ENCODE data around the gene C10orf120. TPM values are rescaled to one million over a fixed set of nuclear protein-coding genes. Genes with fewer than 3 reads are reported as not detected.

The C10orf120 gene
- total and polyA plus RNA-seq, 10 of the 15 experiments (the other 5 are each of a cell fraction or from before 2014, with no cell fraction given), result not detected

GRCh38 chr10:122675278-122675677 is 24.4 kb downstream of the C10orf120 start:
- DNase-seq (ENCODE audit: low read depth, low spot score), result no peak
- H3K4me2 ChIP-seq (ENCODE audit: control insufficient read depth, insufficient read depth), result no peak overlapping the region
- H3K79me2 ChIP-seq (ENCODE audit: control insufficient read depth, insufficient read depth, low read length), result no peaks in the 10 kb centered on the region
- in situ Hi-C loops (cut with MboI) (no loop called here), intact Hi-C loops (cut with micrococcal nuclease; ENCODE audit: unreplicated experiment) (no loop called here)
- ChIA-PET POLR2A (no interaction called here), SMC1A (ENCODE audit: uncharacterized antibody, unreplicated experiment) (interaction anchor here (0.6 to 0.7 kb wide), 2 partner anchors 26 to 351 kb away, joined by 3 read pairs; no protein-coding TSS in a partner anchor), CTCF (interaction anchor here (1.2 kb wide), 1 partner anchor 27 kb away, joined by 6 read pairs; no protein-coding TSS in a partner anchor), RAD21 (ENCODE audit: unreplicated experiment) (no interaction called here)
- no peaks in the 10 kb centered on the region for H3K9me3 ChIP-seq (replicated peaks; ENCODE audit: control insufficient read depth, insufficient read depth, low read length)
- no peaks in the 10 kb centered on the region for H3K36me3 ChIP-seq (ENCODE audit: control insufficient read depth in 2 of 2, insufficient read depth in 2 of 2, low read length in 1 of 2)
- WGBS (ENCODE audit: insufficient coverage, insufficient replicate concordance, low lambda C conversion rate, missing lambda C conversion rate), result 4% methylated on average over 2 of the region's 2 CpGs
- H3K4me1 ChIP-seq (ENCODE audit: control insufficient read depth, insufficient read depth, low read length), result no peaks in the 10 kb centered on the region
- H4K20me1 ChIP-seq (ENCODE audit: control insufficient read depth, insufficient read depth), result no peaks in the 10 kb centered on the region
- no peak overlapping the region for H3K4me3 ChIP-seq
- TF ChIP-seq POU2F2 (IDR thresholded peaks at IDR 0.05; ENCODE audit: borderline replicate concordance, low read depth, low read length) (no peak), CHD4 (IDR thresholded peaks at IDR 0.05) (no peak), CHD1 (IDR thresholded peaks at IDR 0.05; ENCODE audit: low read depth, low read length) (no peak)
- no peak overlapping the region for H2AFZ ChIP-seq (ENCODE audit: control insufficient read depth, low read depth, low read length)
- peaks cover 0 to 2% of the 10 kb centered on the region in 2 experiments; a peak in 1 of 4 replicates for H3K27me3 ChIP-seq (replicated peaks in 1 of 2; ENCODE audit: control insufficient read depth in 2 of 2, insufficient read depth in 2 of 2, low read length in 1 of 2)
- BruUV-seq (replicated peaks), result no TSS peak
- ATAC-seq, result no peak
- no peak for FAIRE-seq
- no peak overlapping the region for H3K9ac ChIP-seq (ENCODE audit: control insufficient read depth, insufficient read depth, low read length)
- no peak overlapping the region for H3K27ac ChIP-seq (ENCODE audit: control insufficient read depth, insufficient read depth)

- ChIA-PET RAD21 (ENCODE audit: unreplicated experiment) (no interaction called here), CTCF (interaction anchor here (1.2 kb wide), 1 partner anchor 26 kb away, joined by 6 read pairs; no protein-coding TSS in a partner anchor), POLR2A (no interaction called here), SMC1A (ENCODE audit: uncharacterized antibody, unreplicated experiment) (interaction anchor here (0.6 to 0.7 kb wide), 2 partner anchors 26 to 352 kb away, joined by 3 read pairs; no protein-coding TSS in a partner anchor)
- H3K9me3 ChIP-seq (replicated peaks; ENCODE audit: control insufficient read depth, insufficient read depth, low read length), result no peaks in the 10 kb centered on the region
- intact Hi-C loops (cut with micrococcal nuclease; ENCODE audit: unreplicated experiment), result no loop called here
- DNase-seq (ENCODE audit: low read depth, low spot score) (no peak), ATAC-seq (no peak), FAIRE-seq (no peak)
- no peaks in the 10 kb centered on the region for H3K36me3 ChIP-seq (ENCODE audit: control insufficient read depth in 2 of 2, insufficient read depth in 2 of 2, low read length in 1 of 2)
- H4K20me1 ChIP-seq (ENCODE audit: control insufficient read depth, insufficient read depth), result no peaks in the 10 kb centered on the region
- H3K27me3 ChIP-seq (replicated peaks in 1 of 2; ENCODE audit: control insufficient read depth in 2 of 2, insufficient read depth in 2 of 2, low read length in 1 of 2), result peaks cover 0 to 2% of the 10 kb centered on the region in 2 experiments; a peak in 1 of 4 replicates
- 1% methylated on average over 8 of the region's 8 CpGs for WGBS (ENCODE audit: insufficient coverage, insufficient replicate concordance, low lambda C conversion rate, missing lambda C conversion rate)
- TF ChIP-seq CBX3 (IDR thresholded peaks at IDR 0.05; ENCODE audit: borderline replicate concordance, low read depth) (no peak), HSF1 (IDR thresholded peaks at IDR 0.05; ENCODE audit: low read depth, low read length) (no peak), ESRRA (IDR thresholded peaks at IDR 0.05; ENCODE audit: low read length) (no peak), ZNF217 (IDR thresholded peaks at IDR 0.05) (no peak), KAT2A (conservative IDR thresholded peaks at IDR 0.05; ENCODE audit: control insufficient read depth, low read depth, low read length) (no peak), ASH2L (IDR thresholded peaks at IDR 0.05; ENCODE audit: borderline replicate concordance, low read depth) (no peak), MAX (IDR thresholded peaks at IDR 0.05; ENCODE audit: low read depth, low read length) (no peak), CREM (IDR thresholded peaks at IDR 0.05; ENCODE audit: low read depth) (no peak), EGR1 (IDR thresholded peaks at IDR 0.05; ENCODE audit: borderline replicate concordance in 1 of 2, low read depth in 2 of 2, low read length in 2 of 2) (no peak), MEF2A (IDR thresholded peaks at IDR 0.05; ENCODE audit: insufficient read depth, low read depth, low read length) (no peak), POLR2A (IDR thresholded peaks at IDR 0.05; ENCODE audit: low read depth, low read length) (no peak)
- no TSS peak for BruUV-seq (replicated peaks)
- no peak overlapping the region for H3K4me3 ChIP-seq
- no peak overlapping the region for H2AFZ ChIP-seq (ENCODE audit: control insufficient read depth, low read depth, low read length)
- in situ Hi-C loops (cut with MboI), result no loop called here
- no peaks in the 10 kb centered on the region for H3K4me1 ChIP-seq (ENCODE audit: control insufficient read depth, insufficient read depth, low read length)
- no peak overlapping the region for H3K4me2 ChIP-seq (ENCODE audit: control insufficient read depth, insufficient read depth)
- no peak overlapping the region for H3K27ac ChIP-seq (ENCODE audit: control insufficient read depth, insufficient read depth)
- H3K9ac ChIP-seq (ENCODE audit: control insufficient read depth, insufficient read depth, low read length), result no peak overlapping the region
- H3K79me2 ChIP-seq (ENCODE audit: control insufficient read depth, insufficient read depth, low read length), result no peaks in the 10 kb centered on the region
Measured at GRCh38 chr10:122674781-122675180, 24.9 kb downstream of the C10orf120 start.

All from GM12878 (cell line).